Mammary epithelial cell (primary cell): ENCODE data around the gene TRIM45.

Source experiments
- EZH2 ChIP-seq: IDR thresholded peaks from 2 replicates; pipeline ENCODE4 v1.6.1; 2012; ENCODE audit warnings: low read length, inconsistent platforms, borderline replicate concordance
- TF ChIP-seq, protein P1 (sequence below), 2 donors: IDR thresholded peaks in 1 of 2; conservative IDR thresholded peaks in 1 of 2; 2 replicates each; pipeline ENCODE4 v1.5.1; 2011 to 2012; ENCODE audit warnings: inconsistent platforms in 2 of 2, low read length in 2 of 2, mild to moderate bottlenecking in 2 of 2, control low read depth in 1 of 2, low read depth in 1 of 2; ENCODE audit not compliant: insufficient read depth in 1 of 2; ENCODE audit errors: extremely low read depth in 1 of 2

DNA sequence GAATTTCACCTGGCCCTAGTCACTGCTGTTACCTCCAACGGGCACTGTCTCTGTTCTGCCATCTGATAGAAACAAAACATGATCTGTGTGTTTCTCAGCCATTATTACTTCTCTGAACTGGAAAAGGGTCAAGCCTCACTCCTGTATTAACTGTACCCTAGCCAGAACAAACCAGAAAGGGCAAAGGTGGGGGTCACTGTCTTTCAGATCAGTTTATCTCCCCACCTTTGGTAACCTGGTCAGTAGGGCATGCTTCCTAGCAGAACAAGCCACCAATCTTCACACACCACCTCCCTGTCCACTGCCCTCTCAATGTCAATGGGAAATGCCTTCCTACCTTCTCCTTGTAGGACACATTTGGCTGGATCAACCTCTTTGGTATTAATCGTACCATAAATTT lies 3.9 kb downstream of the TRIM45 start:
- TF ChIP-seq, protein P1, sequence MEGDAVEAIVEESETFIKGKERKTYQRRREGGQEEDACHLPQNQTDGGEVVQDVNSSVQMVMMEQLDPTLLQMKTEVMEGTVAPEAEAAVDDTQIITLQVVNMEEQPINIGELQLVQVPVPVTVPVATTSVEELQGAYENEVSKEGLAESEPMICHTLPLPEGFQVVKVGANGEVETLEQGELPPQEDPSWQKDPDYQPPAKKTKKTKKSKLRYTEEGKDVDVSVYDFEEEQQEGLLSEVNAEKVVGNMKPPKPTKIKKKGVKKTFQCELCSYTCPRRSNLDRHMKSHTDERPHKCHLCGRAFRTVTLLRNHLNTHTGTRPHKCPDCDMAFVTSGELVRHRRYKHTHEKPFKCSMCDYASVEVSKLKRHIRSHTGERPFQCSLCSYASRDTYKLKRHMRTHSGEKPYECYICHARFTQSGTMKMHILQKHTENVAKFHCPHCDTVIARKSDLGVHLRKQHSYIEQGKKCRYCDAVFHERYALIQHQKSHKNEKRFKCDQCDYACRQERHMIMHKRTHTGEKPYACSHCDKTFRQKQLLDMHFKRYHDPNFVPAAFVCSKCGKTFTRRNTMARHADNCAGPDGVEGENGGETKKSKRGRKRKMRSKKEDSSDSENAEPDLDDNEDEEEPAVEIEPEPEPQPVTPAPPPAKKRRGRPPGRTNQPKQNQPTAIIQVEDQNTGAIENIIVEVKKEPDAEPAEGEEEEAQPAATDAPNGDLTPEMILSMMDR (conservative IDR thresholded peaks at IDR 0.05 in 1 of 2, IDR thresholded peaks at IDR 0.05 in 1 of 2; ENCODE audit: extremely low read depth in 1 of 2, insufficient read depth in 1 of 2, low read depth in 1 of 2, low read length in 2 of 2): no peak
- no peak for TF ChIP-seq EZH2
